Erythroblast (primary cell): Measurements from ENCODE around the gene OOSP1.

Source experiments
- GATA1 ChIP-seq: IDR thresholded peaks from 2 replicates; pipeline ENCODE4 v1.6.1; 2011; ENCODE audit warnings: low read depth, mild to moderate bottlenecking, control low read depth, low read length, moderate library complexity
- POLR2A ChIP-seq: IDR thresholded peaks from 2 replicates; pipeline ENCODE4 v1.6.1; 2011; ENCODE audit warnings: mild to moderate bottlenecking, low read length

GRCh38 chr11:59939482-59939881, 1.2 kb downstream of the OOSP1 start:
- TF ChIP-seq POLR2A (no peak), GATA1 (no peak)
